Measurements from ENCODE around the gene PBRM1. TPM values are rescaled to one million over a fixed set of nuclear protein-coding genes. Genes with fewer than 3 reads are reported as not detected.

The PBRM1 gene
- total and polyA plus RNA-seq, 2 of the 13 experiments (the other 11 are each of a cell fraction or from before 2014, with no cell fraction given), result 10.9 to 33.2 TPM

DNA sequence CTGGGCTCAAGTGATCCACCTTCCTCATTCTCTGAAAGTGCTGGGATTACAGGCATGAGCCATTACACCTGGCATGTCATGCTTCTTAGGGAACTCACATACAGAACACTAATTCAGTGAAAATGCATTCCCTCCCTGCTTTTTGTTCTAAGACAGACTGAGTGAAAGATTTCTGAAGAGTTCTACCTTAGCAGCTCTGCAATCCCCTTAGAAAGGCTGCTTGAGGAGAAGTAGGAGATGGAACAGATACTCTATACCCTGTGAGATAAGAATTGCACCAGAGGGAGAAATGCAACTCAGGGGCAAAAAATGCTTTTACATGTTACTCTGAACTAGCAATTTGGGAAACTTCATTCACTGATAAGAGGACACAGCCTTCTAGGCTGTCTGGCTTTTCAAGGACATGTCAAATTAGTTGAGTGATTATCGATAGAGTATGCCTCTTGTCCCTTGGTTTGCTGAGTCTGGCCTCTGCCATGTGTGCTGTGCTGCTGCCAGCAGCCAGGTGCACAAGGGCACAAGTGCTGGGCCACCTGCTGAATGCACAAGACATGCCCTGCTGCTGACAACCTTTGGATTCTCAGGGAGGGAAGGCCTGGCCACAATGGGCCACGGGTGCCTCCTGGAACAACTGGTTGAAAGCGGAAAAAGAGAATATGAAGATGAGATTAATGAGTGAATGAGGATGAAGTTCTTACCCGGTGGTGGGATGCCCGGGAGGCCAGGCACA, 131.5 kb downstream of the PBRM1 start:
- WGBS (ENCODE audit: low lambda C conversion rate), result 96% methylated on average over 5 of the region's 5 CpGs
- ChIA-PET CTCF (ENCODE audit: low intra/inter-chr PET ratio, low total read pairs) (no interaction called here), POLR2A (no interaction called here)

More for the DNA sequence above, 131.5 kb downstream of the PBRM1 start:
- intact Hi-C loops (cut with micrococcal nuclease; ENCODE audit: unreplicated experiment) (no loop called here), in situ Hi-C loops (cut with HindIII; ENCODE audit: extremely low pct_ligation_motif_present, low pct_unique_long_range_greater_than_20kb) (no loop called here)
- H3K4me3 ChIP-seq (replicated peaks in 1 of 3; ENCODE audit: insufficient read depth in 1 of 3, low read depth in 2 of 3, low read length in 3 of 3), result no peak overlapping the region
- peaks cover 26 to 72% of the 10 kb centered on the region in 2 experiments for H3K36me3 ChIP-seq (replicated peaks in 1 of 2; ENCODE audit: control insufficient read depth in 1 of 2, insufficient read depth in 2 of 2, low read length in 2 of 2)
- FAIRE-seq, result no peak
- no peak for ATAC-seq
- H2AFZ ChIP-seq (ENCODE audit: low read length), result no peak overlapping the region
- no peak overlapping the region for H3K9ac ChIP-seq (ENCODE audit: insufficient read depth, low read depth, low read length)
- DNase-seq (ENCODE audit: low spot score), result no peak
- H3K27me3 ChIP-seq (ENCODE audit: control insufficient read depth in 1 of 2, insufficient read depth in 2 of 2, low read length in 2 of 2), result no peaks in the 10 kb centered on the region
- TF ChIP-seq GATA4 (IDR thresholded peaks at IDR 0.05; ENCODE audit: borderline replicate concordance, low read depth), result no peak
- peak; percentile 27 for TF ChIP-seq AGO2 (optimal IDR thresholded peaks at IDR 0.05; ENCODE audit: low read depth, low read length)
- TF ChIP-seq ZHX1 (CRISPR knock-in tag; IDR thresholded peaks at IDR 0.05; ENCODE audit: low read depth), result no peak
- TF ChIP-seq, protein P1, sequence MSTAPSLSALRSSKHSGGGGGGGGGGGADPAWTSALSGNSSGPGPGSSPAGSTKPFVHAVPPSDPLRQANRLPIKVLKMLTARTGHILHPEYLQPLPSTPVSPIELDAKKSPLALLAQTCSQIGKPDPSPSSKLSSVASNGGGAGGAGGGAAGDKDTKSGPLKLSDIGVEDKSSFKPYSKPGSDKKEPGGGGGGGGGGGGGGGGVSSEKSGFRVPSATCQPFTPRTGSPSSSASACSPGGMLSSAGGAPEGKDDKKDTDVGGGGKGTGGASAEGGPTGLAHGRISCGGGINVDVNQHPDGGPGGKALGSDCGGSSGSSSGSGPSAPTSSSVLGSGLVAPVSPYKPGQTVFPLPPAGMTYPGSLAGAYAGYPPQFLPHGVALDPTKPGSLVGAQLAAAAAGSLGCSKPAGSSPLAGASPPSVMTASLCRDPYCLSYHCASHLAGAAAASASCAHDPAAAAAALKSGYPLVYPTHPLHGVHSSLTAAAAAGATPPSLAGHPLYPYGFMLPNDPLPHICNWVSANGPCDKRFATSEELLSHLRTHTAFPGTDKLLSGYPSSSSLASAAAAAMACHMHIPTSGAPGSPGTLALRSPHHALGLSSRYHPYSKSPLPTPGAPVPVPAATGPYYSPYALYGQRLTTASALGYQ (CRISPR knock-in tag; IDR thresholded peaks at IDR 0.05), result no peak
- no peak for TF ChIP-seq PHF21A (CRISPR knock-in tag; IDR thresholded peaks at IDR 0.05)
- no peak for TF ChIP-seq NFE2L1 (CRISPR knock-in tag; IDR thresholded peaks at IDR 0.05; ENCODE audit: borderline replicate concordance)
- TF ChIP-seq ZNF7 (CRISPR knock-in tag; IDR thresholded peaks at IDR 0.05), result peak; percentile 20; the same call in 1 of the 2 replicates
- no peak for TF ChIP-seq CAMTA2 (CRISPR knock-in tag; IDR thresholded peaks at IDR 0.05; ENCODE audit: borderline replicate concordance)
- TF ChIP-seq, protein P2, sequence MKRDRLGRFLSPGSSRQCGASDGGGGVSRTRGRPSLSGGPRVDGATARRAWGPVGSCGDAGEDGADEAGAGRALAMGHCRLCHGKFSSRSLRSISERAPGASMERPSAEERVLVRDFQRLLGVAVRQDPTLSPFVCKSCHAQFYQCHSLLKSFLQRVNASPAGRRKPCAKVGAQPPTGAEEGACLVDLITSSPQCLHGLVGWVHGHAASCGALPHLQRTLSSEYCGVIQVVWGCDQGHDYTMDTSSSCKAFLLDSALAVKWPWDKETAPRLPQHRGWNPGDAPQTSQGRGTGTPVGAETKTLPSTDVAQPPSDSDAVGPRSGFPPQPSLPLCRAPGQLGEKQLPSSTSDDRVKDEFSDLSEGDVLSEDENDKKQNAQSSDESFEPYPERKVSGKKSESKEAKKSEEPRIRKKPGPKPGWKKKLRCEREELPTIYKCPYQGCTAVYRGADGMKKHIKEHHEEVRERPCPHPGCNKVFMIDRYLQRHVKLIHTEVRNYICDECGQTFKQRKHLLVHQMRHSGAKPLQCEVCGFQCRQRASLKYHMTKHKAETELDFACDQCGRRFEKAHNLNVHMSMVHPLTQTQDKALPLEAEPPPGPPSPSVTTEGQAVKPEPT (CRISPR knock-in tag; IDR thresholded peaks at IDR 0.05; ENCODE audit: low read depth), result no peak
- TF ChIP-seq ZSCAN31 (CRISPR knock-in tag; IDR thresholded peaks at IDR 0.05; ENCODE audit: low read depth), result no peak
- H4K20me1 ChIP-seq (ENCODE audit: insufficient read depth, low read length), result no peaks in the 10 kb centered on the region
- no TSS peak for BruUV-seq (replicated peaks)
- H3K9me3 ChIP-seq (ENCODE audit: low read length), result no peaks in the 10 kb centered on the region
- no peaks in the 10 kb centered on the region for H3K4me1 ChIP-seq (ENCODE audit: insufficient read depth, low read length)
- no peaks in the 10 kb centered on the region for H3K79me2 ChIP-seq (ENCODE audit: insufficient read depth, low read length)
- no peak overlapping the region for H3K27ac ChIP-seq (ENCODE audit: extremely low read length, insufficient read depth, low read length)
- H3K4me2 ChIP-seq (ENCODE audit: low read depth, low read length), result no peak overlapping the region
